WTC11 (cell line): ENCODE measurements around the gene RABL3. TPM values are rescaled to one million over a fixed set of nuclear protein-coding genes. Genes with fewer than 3 reads are reported as not detected.
"Not testable (repeated sequence)": the region's sequence is repeated elsewhere in the genome, so short reads cannot be mapped to it uniquely, and the experiment has no call there.

ENCODE experiments used
- ATAC-seq: fragments of 200-7000 bp; cut with Tn5 transposase; 2 replicates; pipeline ENCODE4 v1.10.0; 2021; ENCODE audit warnings: mild to moderate bottlenecking, moderate library complexity
- CTCF ChIA-PET: fragments of 300-600 bp; sonication (Branson Sonifier 250); formaldehyde crosslinking; loops from one replicate; lab custom pipeline; 2021; ENCODE audit warnings: antibody characterized with exemption; lab: Charles Lee
- POLR2A ChIA-PET: fragments of 350-600 bp; sonication (Branson Sonifier 250); formaldehyde crosslinking; loops from one replicate; lab custom pipeline; 2021; ENCODE audit warnings: antibody characterized with exemption; lab: Charles Lee
- DNase-seq: peaks from one replicate; pipeline ENCODE4 v3.0.0; 2021; ENCODE audit warnings: low spot score
- H3K27ac Mint-ChIP-seq: 2 replicates; pipeline ENCODE4 v1.8.0; 2021; ENCODE audit warnings: mixed read lengths
- H3K27me3 Mint-ChIP-seq: 2 replicates; pipeline ENCODE4 v1.8.0; 2021; ENCODE audit warnings: low read depth, mild to moderate bottlenecking, moderate library complexity, mixed read lengths
- H3K36me3 Mint-ChIP-seq: 2 replicates; pipeline ENCODE4 v1.8.0; 2021; ENCODE audit warnings: mixed read lengths
- H3K4me1 Mint-ChIP-seq: 2 replicates; pipeline ENCODE4 v1.8.0; 2022; ENCODE audit warnings: mixed read lengths
- H3K4me3 Mint-ChIP-seq: 2 replicates; pipeline ENCODE4 v1.8.0; 2021; ENCODE audit warnings: mild to moderate bottlenecking, moderate library complexity, mixed read lengths
- H3K9me3 Mint-ChIP-seq: 2 replicates; pipeline ENCODE4 v1.8.0; 2021; ENCODE audit warnings: mixed read lengths
- CREB1 ChIP-seq: sonication (generic); formaldehyde crosslinking; IDR thresholded peaks from 2 replicates; pipeline ENCODE4 v1.8.0; 2023; ENCODE audit warnings: mild to moderate bottlenecking, missing genetic modification reagents
- ELF4 ChIP-seq: sonication (generic); formaldehyde crosslinking; IDR thresholded peaks from 2 replicates; pipeline ENCODE4 v1.8.1; 2022; ENCODE audit warnings: low read depth, mild to moderate bottlenecking, moderate library complexity, missing genetic modification reagents
- FOXK1 ChIP-seq: sonication (generic); formaldehyde crosslinking; IDR thresholded peaks from 2 replicates; pipeline ENCODE4 v1.8.0; 2022; ENCODE audit warnings: mild to moderate bottlenecking, moderate library complexity, missing genetic modification reagents
- GABPB1 ChIP-seq: sonication (generic); formaldehyde crosslinking; IDR thresholded peaks from 2 replicates; pipeline ENCODE4 v1.8.1; 2023; ENCODE audit warnings: mild to moderate bottlenecking, missing genetic modification reagents
- GRHL2 ChIP-seq: fragments of 250-450 bp; sonication (Bioruptor Pico); IDR thresholded peaks from 2 replicates; pipeline ENCODE4 v1.8.0; 2022; ENCODE audit warnings: mild to moderate bottlenecking, moderate library complexity; ENCODE audit not compliant: insufficient replicate concordance, severe bottlenecking
- GTF2I ChIP-seq: fragments of 250-450 bp; sonication (Bioruptor Pico); conservative IDR thresholded peaks from 2 replicates; pipeline ENCODE4 v1.4.0; 2021; ENCODE audit warnings: mild to moderate bottlenecking
- IRF1 ChIP-seq: sonication (generic); formaldehyde crosslinking; IDR thresholded peaks from 2 replicates; pipeline ENCODE4 v1.8.0; 2023; ENCODE audit warnings: missing genetic modification reagents
- MLX ChIP-seq: sonication (generic); formaldehyde crosslinking; IDR thresholded peaks from 2 replicates; pipeline ENCODE4 v1.8.1; 2023; ENCODE audit warnings: mild to moderate bottlenecking, missing genetic modification reagents, moderate library complexity
- PREB ChIP-seq: sonication (generic); formaldehyde crosslinking; IDR thresholded peaks from 2 replicates; pipeline ENCODE4 v1.8.1; 2022; ENCODE audit warnings: mild to moderate bottlenecking, missing genetic modification reagents, moderate library complexity, borderline replicate concordance
- TCF7 ChIP-seq: sonication (generic); formaldehyde crosslinking; IDR thresholded peaks from 2 replicates; pipeline ENCODE4 v1.8.0; 2022; ENCODE audit warnings: mild to moderate bottlenecking, low read depth, missing genetic modification reagents, moderate library complexity
- TEAD1 ChIP-seq: sonication (generic); formaldehyde crosslinking; IDR thresholded peaks from 2 replicates; pipeline ENCODE4 v1.8.0; 2022; ENCODE audit warnings: mild to moderate bottlenecking, missing genetic modification reagents
- TEAD4 ChIP-seq: sonication (generic); formaldehyde crosslinking; IDR thresholded peaks from 2 replicates; pipeline ENCODE4 v1.8.0; 2022; ENCODE audit warnings: mild to moderate bottlenecking, missing genetic modification reagents
- TP53 ChIP-seq: sonication (generic); formaldehyde crosslinking; IDR thresholded peaks from 2 replicates; pipeline ENCODE4 v1.8.1; 2023; ENCODE audit warnings: mild to moderate bottlenecking, missing genetic modification reagents
- USF2 ChIP-seq: sonication (generic); formaldehyde crosslinking; IDR thresholded peaks from 2 replicates; pipeline ENCODE4 v1.8.1; 2023; ENCODE audit warnings: mild to moderate bottlenecking, missing genetic modification reagents, moderate library complexity
- total RNA-seq: library from RNA; stranded (reverse); gene quantifications from 3 replicates; pipeline ENCODE4 v1.2.3, GENCODE V29; 2021
- TF ChIP-seq, protein P1 (sequence below): sonication (generic); formaldehyde crosslinking; IDR thresholded peaks from 2 replicates; pipeline ENCODE4 v1.8.0; 2022; ENCODE audit warnings: missing genetic modification reagents
- TF ChIP-seq, protein P2 (sequence below): fragments of 250-450 bp; sonication (Bioruptor Pico); conservative IDR thresholded peaks from 2 replicates; pipeline ENCODE4 v1.9.0; 2021; ENCODE audit warnings: mild to moderate bottlenecking

Gene RABL3
- total RNA-seq, 1 experiment from 2014 or later, result 18.2 TPM

GRCh38 chr3:120640231-120640630, 102.1 kb downstream of the RABL3 start:
- no peak for ATAC-seq
- Mint-ChIP-seq H3K9me3 (peaks cover 12% of the 10 kb centered on the region), H3K4me1 (peaks cover 14% of the 10 kb centered on the region)
- POLR2A ChIA-PET, result no interaction called here
- no peak for TF ChIP-seq GRHL2 (CRISPR knock-in tag)
- no peak for TF ChIP-seq IRF1 (CRISPR knock-in tag)
- TF ChIP-seq PREB (CRISPR knock-in tag), result no peak
- TF ChIP-seq GABPB1, result no peak
- TF ChIP-seq, all 79 proteins: peak for 0
- H3K27me3 Mint-ChIP-seq, result no peaks in the 10 kb centered on the region
- H3K36me3 Mint-ChIP-seq, result peaks cover 8% of the 10 kb centered on the region; the same call in 1 of the 2 replicates
- H3K27ac Mint-ChIP-seq, result no peak overlapping the region
- CTCF ChIA-PET, result no interaction called here
- no peak overlapping the region for H3K4me3 Mint-ChIP-seq
- DNase-seq, result no peak

GRCh38 chr3:120638820-120639219, 103.5 kb downstream of the RABL3 start:
- CTCF ChIA-PET, H3K27ac Mint-ChIP-seq, H3K4me3 Mint-ChIP-seq, ATAC-seq, H3K36me3 Mint-ChIP-seq, H3K27me3 Mint-ChIP-seq, POLR2A ChIA-PET, DNase-seq: not testable (repeated sequence)
- H3K4me1 Mint-ChIP-seq, result peaks cover 11% of the 10 kb centered on the region
- H3K9me3 Mint-ChIP-seq, result peaks cover 12% of the 10 kb centered on the region

- Mint-ChIP-seq H3K27me3 (no peaks in the 10 kb centered on the region), H3K27ac (no peak overlapping the region), H3K4me1 (peaks cover 11% of the 10 kb centered on the region), H3K36me3 (peaks cover 8% of the 10 kb centered on the region; the same call in 1 of the 2 replicates), H3K9me3 (peaks cover 12% of the 10 kb centered on the region), H3K4me3 (no peak overlapping the region)
- ChIA-PET CTCF (no interaction called here), POLR2A (no interaction called here)
- TF ChIP-seq USF2 (no peak), TEAD1 (CRISPR knock-in tag) (no peak), FOXK1 (CRISPR knock-in tag) (no peak), TEAD4 (CRISPR knock-in tag) (no peak), TP53 (no peak), GTF2I (no peak), MLX (no peak), GABPB1 (no peak), CREB1 (no peak), ELF4 (CRISPR knock-in tag) (no peak), TCF7 (CRISPR knock-in tag) (no peak)
- TF ChIP-seq, protein P1, sequence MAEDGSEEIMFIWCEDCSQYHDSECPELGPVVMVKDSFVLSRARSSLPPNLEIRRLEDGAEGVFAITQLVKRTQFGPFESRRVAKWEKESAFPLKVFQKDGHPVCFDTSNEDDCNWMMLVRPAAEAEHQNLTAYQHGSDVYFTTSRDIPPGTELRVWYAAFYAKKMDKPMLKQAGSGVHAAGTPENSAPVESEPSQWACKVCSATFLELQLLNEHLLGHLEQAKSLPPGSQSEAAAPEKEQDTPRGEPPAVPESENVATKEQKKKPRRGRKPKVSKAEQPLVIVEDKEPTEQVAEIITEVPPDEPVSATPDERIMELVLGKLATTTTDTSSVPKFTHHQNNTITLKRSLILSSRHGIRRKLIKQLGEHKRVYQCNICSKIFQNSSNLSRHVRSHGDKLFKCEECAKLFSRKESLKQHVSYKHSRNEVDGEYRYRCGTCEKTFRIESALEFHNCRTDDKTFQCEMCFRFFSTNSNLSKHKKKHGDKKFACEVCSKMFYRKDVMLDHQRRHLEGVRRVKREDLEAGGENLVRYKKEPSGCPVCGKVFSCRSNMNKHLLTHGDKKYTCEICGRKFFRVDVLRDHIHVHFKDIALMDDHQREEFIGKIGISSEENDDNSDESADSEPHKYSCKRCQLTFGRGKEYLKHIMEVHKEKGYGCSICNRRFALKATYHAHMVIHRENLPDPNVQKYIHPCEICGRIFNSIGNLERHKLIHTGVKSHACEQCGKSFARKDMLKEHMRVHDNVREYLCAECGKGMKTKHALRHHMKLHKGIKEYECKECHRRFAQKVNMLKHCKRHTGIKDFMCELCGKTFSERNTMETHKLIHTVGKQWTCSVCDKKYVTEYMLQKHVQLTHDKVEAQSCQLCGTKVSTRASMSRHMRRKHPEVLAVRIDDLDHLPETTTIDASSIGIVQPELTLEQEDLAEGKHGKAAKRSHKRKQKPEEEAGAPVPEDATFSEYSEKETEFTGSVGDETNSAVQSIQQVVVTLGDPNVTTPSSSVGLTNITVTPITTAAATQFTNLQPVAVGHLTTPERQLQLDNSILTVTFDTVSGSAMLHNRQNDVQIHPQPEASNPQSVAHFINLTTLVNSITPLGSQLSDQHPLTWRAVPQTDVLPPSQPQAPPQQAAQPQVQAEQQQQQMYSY (CRISPR knock-in tag), result no peak
- TF ChIP-seq, protein P2, sequence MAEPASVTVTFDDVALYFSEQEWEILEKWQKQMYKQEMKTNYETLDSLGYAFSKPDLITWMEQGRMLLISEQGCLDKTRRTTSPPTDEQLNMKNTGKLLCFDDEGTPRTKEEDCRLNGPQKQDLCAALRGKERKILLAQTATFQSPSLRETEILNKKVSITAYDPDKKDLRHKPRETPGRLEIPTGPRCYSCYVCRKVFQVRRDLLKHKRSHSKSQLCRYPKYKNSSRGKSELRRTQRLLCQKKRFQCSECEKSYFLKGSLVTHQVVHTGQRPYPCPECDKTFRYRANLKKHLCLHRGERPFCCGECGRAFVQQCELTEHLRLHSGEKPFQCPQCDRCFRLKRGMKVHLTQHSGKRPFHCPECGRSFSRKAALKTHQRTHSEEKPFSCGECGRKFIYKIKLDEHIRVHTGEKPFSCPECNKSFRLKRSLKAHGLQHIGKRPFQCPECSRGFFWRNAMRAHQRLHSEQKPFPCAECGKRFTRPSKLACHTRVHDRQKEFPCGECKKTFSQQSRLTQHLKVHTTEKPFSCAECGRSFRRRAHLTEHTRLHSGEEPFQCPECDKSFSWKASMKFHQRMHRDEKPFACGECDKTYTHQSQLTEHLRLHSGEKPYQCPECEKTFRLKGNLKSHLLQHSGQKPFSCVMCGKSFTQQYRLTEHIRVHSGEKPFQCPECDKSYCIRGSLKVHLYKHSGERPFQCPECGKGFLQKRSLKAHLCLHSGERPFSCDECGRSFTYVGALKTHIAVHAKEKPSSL (CRISPR knock-in tag), result no peak
- DNase-seq, result no peak
- ATAC-seq, result no peak
These were observed 104.3 kb downstream of the RABL3 start for GRCh38 chr3:120637851-120638559.
